Stimulated activated CD8-positive, alpha-beta memory T cell treated with anti-CD3 and anti-CD28 coated beads, Interleukin-12 subunit alpha, Interleukin-12 subunit beta, amount 100 ng/mL, for 24 hours (primary cell): Measurements from ENCODE around the gene EGR4.

Experiments used
- DNase-seq: peaks from one replicate; pipeline ENCODE4 v3.0.0-alpha.2; 2020; ENCODE audit errors: extremely low read depth

EGR4 gene

GRCh38 chr2:73250872-73251846 is 42.2 kb downstream of the EGR4 start:
- no peak for DNase-seq

GRCh38 chr2:73249636-73250035 is 43.7 kb downstream of the EGR4 start:
- DNase-seq: no peak

GRCh38 chr2:73246850-73247249 is 46.5 kb downstream of the EGR4 start:
- no peak for DNase-seq

GRCh38 chr2:73244580-73244979 is 48.8 kb downstream of the EGR4 start:
- DNase-seq: no peak

GRCh38 chr2:73243884-73244570 is 49.3 kb downstream of the EGR4 start:
- no peak for DNase-seq
